ENCODE measurements around the gene ADARB1.

The ADARB1 gene

GRCh38 chr21:45264912-45265515 lies 190.6 kb downstream of the ADARB1 start:
- no peak overlapping the region for H3K27ac ChIP-seq (ENCODE audit: extremely low read depth, low read depth, low read length)
- H3K4me3 ChIP-seq (ENCODE audit: low read depth, low read length): no peak overlapping the region
- ChIA-PET POLR2A (no interaction called here), CTCF (no interaction called here)
- no peak for TF ChIP-seq ZBTB21 (tag by site-specific recombination; IDR thresholded peaks at IDR 0.05)
- TF ChIP-seq, protein P1, sequence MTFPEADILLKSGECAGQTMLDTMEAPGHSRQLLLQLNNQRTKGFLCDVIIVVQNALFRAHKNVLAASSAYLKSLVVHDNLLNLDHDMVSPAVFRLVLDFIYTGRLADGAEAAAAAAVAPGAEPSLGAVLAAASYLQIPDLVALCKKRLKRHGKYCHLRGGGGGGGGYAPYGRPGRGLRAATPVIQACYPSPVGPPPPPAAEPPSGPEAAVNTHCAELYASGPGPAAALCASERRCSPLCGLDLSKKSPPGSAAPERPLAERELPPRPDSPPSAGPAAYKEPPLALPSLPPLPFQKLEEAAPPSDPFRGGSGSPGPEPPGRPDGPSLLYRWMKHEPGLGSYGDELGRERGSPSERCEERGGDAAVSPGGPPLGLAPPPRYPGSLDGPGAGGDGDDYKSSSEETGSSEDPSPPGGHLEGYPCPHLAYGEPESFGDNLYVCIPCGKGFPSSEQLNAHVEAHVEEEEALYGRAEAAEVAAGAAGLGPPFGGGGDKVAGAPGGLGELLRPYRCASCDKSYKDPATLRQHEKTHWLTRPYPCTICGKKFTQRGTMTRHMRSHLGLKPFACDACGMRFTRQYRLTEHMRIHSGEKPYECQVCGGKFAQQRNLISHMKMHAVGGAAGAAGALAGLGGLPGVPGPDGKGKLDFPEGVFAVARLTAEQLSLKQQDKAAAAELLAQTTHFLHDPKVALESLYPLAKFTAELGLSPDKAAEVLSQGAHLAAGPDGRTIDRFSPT (tag by site-specific recombination; IDR thresholded peaks at IDR 0.05): no peak
- H3K4me1 ChIP-seq (ENCODE audit: control insufficient read depth, insufficient read depth, low read length): no peaks in the 10 kb centered on the region
- H3K9me3 ChIP-seq (ENCODE audit: control insufficient read depth, insufficient read depth, low read depth, low read length): no peaks in the 10 kb centered on the region
- peaks cover 1 to 54% of the 10 kb centered on the region in 2 experiments for H3K36me3 ChIP-seq (ENCODE audit: control insufficient read depth in 2 of 2, insufficient read depth in 1 of 2, low read length in 2 of 2)

GRCh38 chr21:45265721-45266517 lies 191.5 kb downstream of the ADARB1 start:
- CTCF ChIA-PET: interaction anchor here (0.7 kb wide), 1 partner anchor 127 kb away, joined by 5 read pairs; no protein-coding TSS in a partner anchor

More at GRCh38 chr21:45265721-45266517, 191.5 kb downstream of the ADARB1 start:
- no peaks in the 10 kb centered on the region for H3K9me3 ChIP-seq (ENCODE audit: control insufficient read depth, insufficient read depth, low read depth, low read length)
- TF ChIP-seq ZNF529 (tag by site-specific recombination; IDR thresholded peaks at IDR 0.05; ENCODE audit: insufficient replicate concordance): no peak
- no peak for TF ChIP-seq GLI2 (tag by site-specific recombination; IDR thresholded peaks at IDR 0.05; ENCODE audit: borderline replicate concordance, low read depth)
- TF ChIP-seq, protein P2, sequence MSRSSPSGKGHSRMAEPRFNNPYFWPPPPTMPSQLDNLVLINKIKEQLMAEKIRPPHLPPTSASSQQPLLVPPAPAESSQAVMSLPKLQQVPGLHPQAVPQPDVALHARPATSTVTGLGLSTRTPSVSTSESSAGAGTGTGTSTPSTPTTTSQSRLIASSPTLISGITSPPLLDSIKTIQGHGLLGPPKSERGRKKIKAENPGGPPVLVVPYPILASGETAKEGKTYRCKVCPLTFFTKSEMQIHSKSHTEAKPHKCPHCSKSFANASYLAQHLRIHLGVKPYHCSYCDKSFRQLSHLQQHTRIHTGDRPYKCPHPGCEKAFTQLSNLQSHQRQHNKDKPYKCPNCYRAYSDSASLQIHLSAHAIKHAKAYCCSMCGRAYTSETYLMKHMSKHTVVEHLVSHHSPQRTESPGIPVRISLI (tag by site-specific recombination; IDR thresholded peaks at IDR 0.05): no peak
- TF ChIP-seq ZNF510 (tag by site-specific recombination; IDR thresholded peaks at IDR 0.05; ENCODE audit: insufficient replicate concordance): no peak
- TF ChIP-seq ZNF521 (tag by site-specific recombination; IDR thresholded peaks at IDR 0.05): no peak
- TF ChIP-seq, protein P3, sequence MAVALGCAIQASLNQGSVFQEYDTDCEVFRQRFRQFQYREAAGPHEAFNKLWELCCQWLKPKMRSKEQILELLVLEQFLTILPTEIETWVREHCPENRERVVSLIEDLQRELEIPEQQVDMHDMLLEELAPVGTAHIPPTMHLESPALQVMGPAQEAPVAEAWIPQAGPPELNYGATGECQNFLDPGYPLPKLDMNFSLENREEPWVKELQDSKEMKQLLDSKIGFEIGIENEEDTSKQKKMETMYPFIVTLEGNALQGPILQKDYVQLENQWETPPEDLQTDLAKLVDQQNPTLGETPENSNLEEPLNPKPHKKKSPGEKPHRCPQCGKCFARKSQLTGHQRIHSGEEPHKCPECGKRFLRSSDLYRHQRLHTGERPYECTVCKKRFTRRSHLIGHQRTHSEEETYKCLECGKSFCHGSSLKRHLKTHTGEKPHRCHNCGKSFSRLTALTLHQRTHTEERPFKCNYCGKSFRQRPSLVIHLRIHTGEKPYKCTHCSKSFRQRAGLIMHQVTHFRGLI (tag by site-specific recombination; IDR thresholded peaks at IDR 0.05): no peak
- TF ChIP-seq ZNF549 (tag by site-specific recombination; IDR thresholded peaks at IDR 0.05): no peak
- TF ChIP-seq HOXC10 (CRISPR knock-in tag; IDR thresholded peaks at IDR 0.05): no peak
- TF ChIP-seq ZNF169 (tag by site-specific recombination; IDR thresholded peaks at IDR 0.05): no peak
- no peak for TF ChIP-seq KLF7 (tag by site-specific recombination; IDR thresholded peaks at IDR 0.05; ENCODE audit: borderline replicate concordance)
- TF ChIP-seq KLF16 (tag by site-specific recombination; IDR thresholded peaks at IDR 0.05): no peak
- TF ChIP-seq ZNF148 (tag by site-specific recombination; IDR thresholded peaks at IDR 0.05; ENCODE audit: borderline replicate concordance): no peak
- TF ChIP-seq ZNF23 (tag by site-specific recombination; IDR thresholded peaks at IDR 0.05; ENCODE audit: borderline replicate concordance): no peak
- no peak for TF ChIP-seq ZNF571 (tag by site-specific recombination; IDR thresholded peaks at IDR 0.05)
- no peak for TF ChIP-seq ZNF610 (tag by site-specific recombination; IDR thresholded peaks at IDR 0.05; ENCODE audit: borderline replicate concordance)
- TF ChIP-seq ZBTB7A (tag by site-specific recombination; IDR thresholded peaks at IDR 0.05; ENCODE audit: low read depth): no peak
- POLR2A ChIA-PET: no interaction called here
- no peaks in the 10 kb centered on the region for H3K4me1 ChIP-seq (ENCODE audit: control insufficient read depth, insufficient read depth, low read length)
- peaks cover 6 to 64% of the 10 kb centered on the region in 2 experiments for H3K36me3 ChIP-seq (ENCODE audit: control insufficient read depth in 2 of 2, insufficient read depth in 1 of 2, low read length in 2 of 2)
- no peak overlapping the region for H3K27ac ChIP-seq (ENCODE audit: extremely low read depth, low read depth, low read length)
- H3K4me3 ChIP-seq (ENCODE audit: low read depth, low read length): no peak overlapping the region
